H1 (cell line): Measurements from ENCODE around the gene PBX2. TPM values are rescaled to one million over a fixed set of nuclear protein-coding genes. Genes with fewer than 3 reads are reported as not detected.

Experiments
- CEBPB ChIP-seq: IDR thresholded peaks from 2 replicates; pipeline ENCODE4 v1.6.1; 2012; ENCODE audit warnings: low read depth, low read length
- CHD1 ChIP-seq: IDR thresholded peaks from 2 replicates; pipeline ENCODE4 v1.6.1; 2012; ENCODE audit warnings: low read depth, low read length, improper control_type of control experiment
- polyA plus RNA-seq, 7 experiments: library from polyadenylated mRNA; depleted of rRNA in 3 of 7; stranded (reverse) in 5 of 7; unstranded in 2 of 7; fragments of >200 nt in 5 of 7; fragments of 200-250 nt in 2 of 7; gene quantifications; 1 replicate in 5 of 7; 2 replicates in 1 of 7; 4 replicates in 1 of 7; pipeline versions ENCODE4 v1.2.1 to v1.2.3, GENCODE V29; 2011 to 2013; ENCODE audit warnings: missing spikeins in 2 of 7, mixed read lengths in 2 of 7
- total RNA-seq: library from RNA; stranded (reverse); fragmentation: NEBNext Ultra II Directional; extraction: Animal tissue kit (Norgen Biotek cat#: 25700); gene quantifications from 2 replicates; pipeline ENCODE4 v1.2.1, GENCODE V29; 2021

Gene PBX2
- total and polyA plus RNA-seq, 2 of the 8 experiments (the other 6 are each of a cell fraction or from before 2014, with no cell fraction given): 102 to 130 TPM

GRCh38 chr6:32214126-32214525, 24.1 kb upstream of the PBX2 start (continued):
- TF ChIP-seq CHD1: no peak
- TF ChIP-seq CEBPB: no peak
